Measurements from ENCODE around the gene TXNDC11.

The TXNDC11 gene

DNA sequence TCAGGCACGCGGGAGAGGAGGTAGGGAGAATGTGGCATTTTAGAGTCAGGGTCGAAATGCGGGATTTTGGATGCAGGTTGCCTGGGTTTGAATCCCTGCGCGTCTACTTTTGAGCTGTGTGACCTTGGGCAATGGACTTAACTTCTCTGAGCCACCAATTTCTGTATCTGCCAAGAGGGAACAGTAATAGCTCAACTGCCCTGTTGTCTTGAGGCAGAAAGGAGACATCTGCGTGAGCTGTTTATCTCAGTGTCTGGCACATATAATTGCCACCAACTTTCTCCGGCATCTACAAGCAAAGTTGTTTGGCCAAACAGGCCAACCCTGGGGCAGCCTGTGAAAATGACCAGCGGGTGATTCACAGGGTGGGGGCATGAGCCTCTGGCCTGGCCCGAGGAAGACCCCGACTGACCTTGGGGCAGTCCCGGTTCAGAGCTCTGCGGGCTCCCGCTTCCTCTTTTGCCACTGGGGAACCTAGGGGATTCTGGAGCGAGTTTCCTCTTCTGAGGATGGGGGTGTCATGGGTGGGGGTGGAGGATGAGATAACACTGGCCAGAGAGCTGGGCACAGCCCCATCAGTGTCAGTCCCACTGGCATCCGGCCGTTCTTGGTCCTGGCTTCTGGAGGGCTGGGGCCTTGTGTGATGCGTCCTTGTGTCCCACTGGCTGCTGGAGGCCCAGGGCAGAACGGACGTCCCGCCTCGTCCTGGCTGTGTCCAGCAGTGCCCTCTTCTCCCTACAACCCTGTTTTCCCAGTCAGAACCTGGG is 73.1 kb downstream of the TXNDC11 start:
- no peaks in the 10 kb centered on the region for H3K9me3 Mint-ChIP-seq
- ATAC-seq: no peak
- H3K27me3 Mint-ChIP-seq: no peaks in the 10 kb centered on the region
- peak overlapping the region; percentile 85 to 91 for H3K4me3 Mint-ChIP-seq
- DNase-seq: no peak
- H3K27ac Mint-ChIP-seq: peak overlapping the region; percentile 86 to 96
- peaks cover 79% of the 10 kb centered on the region for H3K4me1 Mint-ChIP-seq

DNA sequence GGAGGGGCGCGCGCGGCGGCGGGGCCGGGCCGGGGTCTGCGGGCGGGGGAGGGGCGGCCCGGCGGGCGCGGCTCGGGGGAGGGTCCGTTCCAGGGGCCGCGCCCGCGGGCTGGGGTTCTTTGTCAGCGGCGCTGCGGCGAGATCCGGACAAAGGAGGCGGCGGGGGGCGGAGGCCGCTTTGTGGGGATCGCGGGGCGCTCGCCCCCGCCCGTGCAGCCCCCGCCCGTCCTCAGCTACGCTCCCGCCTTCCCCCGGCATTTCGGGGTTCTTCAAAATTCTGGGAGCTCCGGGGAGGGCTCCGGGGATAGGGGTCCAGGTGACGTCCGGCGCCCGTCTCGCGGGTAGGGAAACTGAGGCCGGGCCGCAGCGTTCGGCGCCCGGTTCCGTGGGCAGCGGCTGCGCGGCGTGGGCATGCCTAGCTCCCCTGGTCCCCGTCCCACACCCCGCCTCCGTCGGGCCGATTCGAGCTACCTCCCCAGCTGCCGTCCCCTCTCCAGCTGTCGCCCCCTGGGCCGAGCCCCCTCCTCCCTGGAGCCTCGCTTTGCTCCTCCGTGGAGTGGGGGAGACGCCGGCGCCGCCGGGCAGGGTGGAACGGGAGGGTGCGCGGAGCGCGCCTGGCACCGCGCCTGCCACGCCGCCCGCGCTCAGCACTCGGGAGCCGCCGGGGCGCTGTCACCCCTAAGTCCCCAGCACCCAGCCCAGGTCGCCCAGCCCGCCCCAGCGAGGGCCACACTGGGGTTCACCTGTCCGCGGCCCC is 73.9 kb downstream of the TXNDC11 start:
- DNase-seq: peak; percentile 31 to 37
- peak overlapping the region; percentile 85 to 91 for H3K4me3 Mint-ChIP-seq
- ATAC-seq: no peak
- H3K27ac Mint-ChIP-seq: peak overlapping the region in 1 of 2 donors; percentile 74
- no peaks in the 10 kb centered on the region for H3K27me3 Mint-ChIP-seq
- H3K9me3 Mint-ChIP-seq: no peaks in the 10 kb centered on the region
- H3K4me1 Mint-ChIP-seq: peaks cover 85% of the 10 kb centered on the region

DNA sequence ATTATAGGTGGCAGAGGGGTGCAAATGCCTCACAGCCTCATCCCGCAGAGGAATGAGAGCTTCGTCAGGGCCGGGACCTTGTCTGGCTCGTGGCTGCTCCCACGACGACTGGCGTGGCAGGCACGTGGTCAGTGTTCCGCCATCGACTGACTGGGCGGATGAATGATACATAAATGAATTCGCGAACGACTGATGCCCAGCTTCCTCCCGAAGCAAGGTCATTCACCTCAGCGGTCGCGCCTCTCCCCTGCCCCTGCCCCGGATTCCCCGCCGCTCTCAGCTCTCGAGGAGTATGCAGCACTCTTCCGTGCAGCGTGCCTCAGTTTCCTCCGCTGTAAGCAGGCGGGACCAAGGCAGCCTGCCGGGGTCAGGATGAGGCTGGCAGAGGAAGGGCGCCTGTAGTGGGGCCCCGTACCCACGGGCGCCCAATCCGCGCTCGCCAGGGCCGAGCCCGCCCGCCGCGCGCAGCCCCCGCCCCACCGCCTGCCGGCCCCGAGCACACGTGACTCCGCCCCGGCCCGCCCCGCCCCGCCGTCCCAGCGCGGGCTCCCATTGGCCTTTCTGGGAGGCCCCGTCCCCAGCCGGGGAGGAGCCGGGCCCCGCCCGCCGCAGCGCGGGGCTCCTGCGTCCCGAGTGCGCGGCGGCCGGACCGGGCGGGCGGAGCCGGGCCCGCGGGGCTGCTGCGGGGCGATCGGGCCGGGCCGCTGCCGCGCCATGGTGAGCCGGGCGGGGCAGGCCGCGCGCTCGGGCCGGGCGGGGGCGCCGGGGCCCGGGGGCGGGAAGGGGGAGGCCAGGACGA is 74.6 kb downstream of the TXNDC11 start, which contains the start of gene SNN:
SNN (plus strand) TSS at position 632 of the 799 bp plus-strand sequence. CDS start 7,605 bp downstream, outside the sequence.
- peak within 1 kb of the TSS; percentile 85 to 91 for H3K4me3 Mint-ChIP-seq
- no peaks in the 10 kb centered on the region for H3K9me3 Mint-ChIP-seq
- DNase-seq (peak; percentile 83 to 84), ATAC-seq (peak; percentile 83)
- no peaks in the 10 kb centered on the region for H3K27me3 Mint-ChIP-seq
- peaks cover 85% of the 10 kb centered on the region for H3K4me1 Mint-ChIP-seq
- peak within 1 kb of the TSS in 1 of 2 donors; percentile 74 for H3K27ac Mint-ChIP-seq

DNA sequence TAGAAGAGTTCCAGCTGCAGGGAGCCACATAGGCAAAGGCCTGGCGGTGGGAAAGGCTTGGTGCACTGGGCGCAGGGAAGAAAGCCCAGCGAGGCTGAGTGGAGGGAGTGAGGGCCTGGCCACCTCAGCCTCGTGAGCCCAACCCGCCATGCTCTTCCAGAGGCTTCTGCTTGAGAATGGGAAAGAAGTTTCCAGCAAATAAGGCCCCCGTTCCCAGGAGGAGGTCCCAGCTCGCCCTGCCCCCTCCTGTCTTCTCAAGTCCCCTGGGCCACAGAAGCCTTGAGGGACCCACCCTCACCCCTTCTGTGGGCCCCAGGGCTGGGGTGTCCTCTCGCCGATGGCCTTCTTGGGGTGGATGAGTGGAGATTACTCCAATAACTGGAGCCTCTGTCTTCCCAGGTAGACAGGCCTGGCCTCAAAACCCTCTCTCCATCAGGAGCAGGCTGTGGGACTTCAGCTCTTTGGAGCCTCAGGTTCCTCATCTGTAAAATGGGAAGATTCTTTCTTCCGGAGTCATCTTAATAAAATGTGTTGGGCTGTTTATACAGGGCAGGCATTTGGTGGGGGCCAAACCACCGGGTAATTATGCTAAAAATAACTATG is 75.3 kb downstream of the TXNDC11 start:
- DNase-seq (no peak), ATAC-seq (no peak)
- H3K4me3 Mint-ChIP-seq: peak overlapping the region; percentile 54 to 70
- no peak overlapping the region for H3K27ac Mint-ChIP-seq
- no peaks in the 10 kb centered on the region for H3K9me3 Mint-ChIP-seq
- no peaks in the 10 kb centered on the region for H3K27me3 Mint-ChIP-seq
- peaks cover 85% of the 10 kb centered on the region for H3K4me1 Mint-ChIP-seq

DNA sequence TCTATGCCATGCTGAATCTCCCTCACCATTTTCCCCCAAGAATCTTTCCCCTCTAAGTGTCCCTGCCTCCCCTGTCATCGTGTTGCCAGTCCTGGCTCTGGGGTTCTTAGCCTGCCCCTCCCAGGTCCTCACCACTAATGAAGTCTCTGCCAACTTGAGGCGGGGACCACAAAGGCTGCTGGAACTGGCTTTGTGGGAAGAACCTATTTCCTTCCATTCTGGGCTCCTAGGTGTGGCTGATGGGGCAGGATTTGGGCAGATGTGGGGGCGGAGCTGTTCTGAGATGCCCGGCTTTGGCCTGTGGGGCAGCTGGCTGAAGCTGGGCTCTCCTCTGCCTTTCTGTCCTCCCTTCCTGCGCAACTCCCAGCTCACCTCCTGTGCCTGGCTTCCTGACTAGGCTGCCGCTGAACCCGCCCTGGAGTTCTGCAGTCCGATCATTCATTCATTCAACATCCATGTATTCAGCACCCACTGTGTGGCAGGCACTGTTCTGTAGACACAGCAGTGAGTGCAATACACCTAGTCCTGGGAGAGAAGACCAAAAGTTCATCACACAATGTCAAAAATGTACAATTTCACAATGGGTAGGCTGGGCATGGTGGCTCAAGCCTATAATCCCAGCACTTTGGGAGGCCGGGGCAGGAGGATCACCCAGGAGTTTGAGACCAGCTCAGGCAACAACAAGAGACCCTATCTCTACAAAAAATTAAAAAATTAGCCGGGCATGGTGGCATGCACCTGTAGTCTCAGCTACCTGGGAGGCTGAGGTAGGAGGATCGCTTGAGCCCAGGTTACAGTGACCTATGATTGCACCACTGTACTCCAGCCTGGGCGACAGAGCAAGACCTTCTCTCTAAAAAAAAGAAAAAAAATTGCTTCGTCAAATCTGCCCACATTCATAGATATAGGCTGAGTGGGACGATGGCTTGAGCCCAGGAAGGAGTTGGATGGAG is 76.3 kb downstream of the TXNDC11 start:
- H3K9me3 Mint-ChIP-seq: no peaks in the 10 kb centered on the region
- H3K27ac Mint-ChIP-seq: peak overlapping the region; percentile 0 to 23
- H3K4me1 Mint-ChIP-seq: peaks cover 76% of the 10 kb centered on the region
- DNase-seq (no peak), ATAC-seq (no peak)
- peak overlapping the region; percentile 54 to 70 for H3K4me3 Mint-ChIP-seq
- no peaks in the 10 kb centered on the region for H3K27me3 Mint-ChIP-seq

DNA sequence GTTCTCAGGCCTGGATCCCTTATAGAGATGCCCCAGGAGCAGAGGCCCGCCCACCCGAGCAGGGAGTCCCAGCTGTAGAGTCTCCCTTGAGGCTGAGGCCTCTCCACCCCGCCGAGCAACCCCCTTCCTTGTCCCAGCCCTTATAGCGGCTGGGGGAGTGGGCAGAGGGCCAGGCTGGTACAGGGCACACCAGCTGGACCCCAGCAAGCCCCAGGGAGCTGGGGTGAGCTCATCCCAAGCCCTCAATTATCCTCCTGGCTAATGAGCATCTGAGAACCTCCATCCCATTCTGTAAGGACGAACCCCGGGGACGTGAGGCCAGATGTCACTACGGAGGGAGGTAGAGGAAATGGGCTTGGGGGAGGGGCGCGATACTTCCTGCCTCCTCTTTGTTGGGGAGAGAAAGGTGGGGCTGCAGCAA is 77.6 kb downstream of the TXNDC11 start:
- Mint-ChIP-seq H3K9me3 (no peaks in the 10 kb centered on the region), H3K4me3 (peak overlapping the region; percentile 76 to 81), H3K4me1 (peaks cover 63% of the 10 kb centered on the region), H3K27me3 (no peaks in the 10 kb centered on the region), H3K27ac (peak overlapping the region; percentile 77 to 96)
- DNase-seq (peak in 1 of 2 donors; percentile 33), ATAC-seq (peak; percentile 26)

DNA sequence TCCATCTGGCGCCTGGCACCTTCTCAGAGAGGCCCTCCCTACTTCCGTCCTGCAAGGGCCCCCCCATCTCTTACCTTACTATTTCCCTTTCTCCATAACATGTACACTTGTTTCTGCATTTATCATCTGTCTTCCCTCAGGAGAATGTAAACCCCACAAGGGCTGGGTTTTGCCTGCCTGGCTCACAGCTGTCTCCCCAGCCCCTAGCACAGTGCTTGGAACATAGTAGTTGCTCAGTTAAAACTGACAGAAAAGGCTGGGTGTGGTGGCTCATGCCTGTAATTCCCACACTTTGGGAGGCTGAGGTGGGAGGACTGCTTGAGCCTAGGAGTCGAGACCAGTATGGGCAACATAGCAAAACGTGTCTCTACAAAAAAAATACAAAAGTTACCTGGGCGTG is 80.1 kb downstream of the TXNDC11 start:
- Mint-ChIP-seq H3K4me1 (peaks cover 52% of the 10 kb centered on the region), H3K27ac (no peak overlapping the region), H3K9me3 (no peaks in the 10 kb centered on the region), H3K27me3 (no peaks in the 10 kb centered on the region), H3K4me3 (no peak overlapping the region)
- DNase-seq (no peak), ATAC-seq (no peak)

DNA sequence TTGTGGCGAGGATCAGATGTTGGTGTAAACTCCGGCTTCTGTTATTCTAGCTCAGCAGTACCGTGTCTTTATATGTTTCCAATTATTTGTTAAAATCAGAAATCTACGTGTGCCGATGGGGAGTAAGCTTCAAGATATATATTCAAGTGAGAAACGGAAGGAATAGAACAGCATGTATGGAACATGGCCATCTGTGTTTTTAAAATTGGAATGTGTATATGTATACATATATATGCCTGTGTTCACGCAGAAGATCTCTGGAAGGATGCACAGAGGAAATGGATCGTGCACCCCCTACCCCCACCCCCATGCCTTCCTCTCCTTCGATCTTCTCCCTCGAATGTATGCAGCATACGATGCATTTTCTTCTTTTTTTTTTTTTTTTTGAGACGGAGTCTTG is 82.1 kb downstream of the TXNDC11 start:
- no peaks in the 10 kb centered on the region for H3K27me3 Mint-ChIP-seq
- DNase-seq (no peak), ATAC-seq (no peak)
- no peaks in the 10 kb centered on the region for H3K9me3 Mint-ChIP-seq
- H3K4me1 Mint-ChIP-seq: peaks cover 32% of the 10 kb centered on the region
- H3K27ac Mint-ChIP-seq: no peak overlapping the region
- H3K4me3 Mint-ChIP-seq: no peak overlapping the region

DNA sequence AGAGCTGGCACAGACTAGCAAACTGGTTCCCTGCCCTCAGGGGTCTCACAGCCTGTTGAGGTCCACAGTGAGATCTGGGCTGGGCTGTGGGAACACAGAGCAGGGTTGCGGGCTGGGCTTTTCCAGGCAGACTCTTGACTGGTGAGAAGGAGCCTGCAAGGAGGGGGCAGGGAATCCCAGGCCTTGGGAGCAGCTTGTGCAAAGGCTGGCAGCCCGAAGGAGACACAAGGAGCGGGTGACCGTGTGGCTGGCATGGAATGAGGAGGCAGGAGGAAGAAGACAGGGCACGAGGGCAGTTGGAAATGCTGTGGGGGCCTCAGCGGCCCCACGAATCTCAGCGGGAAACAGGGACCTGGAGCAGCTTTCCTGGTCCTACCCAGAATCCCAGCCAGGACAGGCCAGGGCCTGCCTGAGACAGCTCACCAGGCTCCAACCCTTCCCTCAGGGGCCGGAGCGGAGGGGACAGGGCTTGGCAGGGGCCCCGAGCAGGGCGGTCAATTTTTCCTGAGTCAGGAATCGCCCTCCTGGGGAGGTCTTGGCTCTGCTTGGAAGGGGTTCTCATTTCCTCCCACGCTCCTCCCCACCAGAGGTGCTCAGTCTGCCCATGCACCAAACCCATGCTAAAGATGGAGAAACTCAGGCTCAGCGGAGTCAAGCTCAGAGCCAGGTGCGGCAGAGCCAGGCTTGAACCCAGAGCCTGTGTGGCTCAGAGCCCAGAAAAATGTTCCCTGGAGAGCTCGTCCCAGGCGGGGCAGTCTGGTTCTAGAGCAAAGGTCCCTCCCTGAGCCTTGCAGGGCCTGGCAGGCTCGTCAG is 83.6 kb downstream of the TXNDC11 start:
- Mint-ChIP-seq H3K4me3 (no peak overlapping the region), H3K27ac (peak overlapping the region in 1 of 2 donors; percentile 46), H3K27me3 (no peaks in the 10 kb centered on the region), H3K4me1 (peaks cover 25% of the 10 kb centered on the region), H3K9me3 (no peaks in the 10 kb centered on the region)
- no peak for ATAC-seq
- no peak for DNase-seq

DNA sequence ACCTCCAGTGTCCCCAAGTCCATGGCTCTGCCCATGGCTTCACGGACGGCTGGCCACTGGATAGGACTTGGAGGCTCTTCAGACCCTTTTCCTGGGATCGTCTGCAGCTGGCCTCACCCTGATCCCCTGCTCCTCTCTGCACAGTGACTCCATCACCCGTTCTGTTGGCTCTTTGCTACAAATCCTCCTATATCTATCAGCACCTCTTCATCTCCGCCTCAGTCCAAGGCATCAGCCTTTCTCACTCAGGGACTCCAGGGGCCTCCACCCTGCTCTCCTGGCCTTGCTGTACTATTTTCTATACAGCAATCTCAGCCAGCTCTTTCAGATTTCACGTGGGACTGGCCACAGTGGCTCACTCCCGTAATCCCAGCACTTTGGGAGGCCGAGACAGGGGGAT is 85.1 kb downstream of the TXNDC11 start:
- Mint-ChIP-seq H3K9me3 (no peaks in the 10 kb centered on the region), H3K4me1 (peaks cover 12% of the 10 kb centered on the region), H3K4me3 (no peak overlapping the region), H3K27me3 (no peaks in the 10 kb centered on the region), H3K27ac (no peak overlapping the region)
- ATAC-seq (no peak), DNase-seq (no peak)

DNA sequence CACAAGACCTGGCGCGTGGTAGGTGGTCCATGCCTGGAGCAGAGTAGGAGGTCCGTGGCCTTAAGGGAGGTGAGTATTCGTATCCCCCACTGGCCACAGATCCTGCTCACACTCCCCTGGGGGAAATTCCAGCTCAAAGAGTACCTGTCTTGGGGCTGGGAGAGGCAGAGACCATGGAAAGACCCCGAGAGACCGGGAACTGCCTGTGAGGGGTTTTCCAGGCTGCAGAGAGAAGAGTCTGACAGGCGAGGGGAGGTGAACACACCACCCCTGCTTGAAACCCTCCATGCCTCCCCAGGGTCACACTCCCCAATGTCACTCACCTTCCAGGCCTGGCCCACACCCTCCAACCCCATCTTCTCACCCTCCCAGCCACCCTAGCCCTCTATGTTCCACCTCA is 87.0 kb downstream of the TXNDC11 start:
- Mint-ChIP-seq H3K4me1 (peaks cover 10% of the 10 kb centered on the region), H3K9me3 (no peaks in the 10 kb centered on the region), H3K4me3 (no peak overlapping the region), H3K27ac (no peak overlapping the region), H3K27me3 (no peaks in the 10 kb centered on the region)
- DNase-seq: no peak
- ATAC-seq: no peak

DNA sequence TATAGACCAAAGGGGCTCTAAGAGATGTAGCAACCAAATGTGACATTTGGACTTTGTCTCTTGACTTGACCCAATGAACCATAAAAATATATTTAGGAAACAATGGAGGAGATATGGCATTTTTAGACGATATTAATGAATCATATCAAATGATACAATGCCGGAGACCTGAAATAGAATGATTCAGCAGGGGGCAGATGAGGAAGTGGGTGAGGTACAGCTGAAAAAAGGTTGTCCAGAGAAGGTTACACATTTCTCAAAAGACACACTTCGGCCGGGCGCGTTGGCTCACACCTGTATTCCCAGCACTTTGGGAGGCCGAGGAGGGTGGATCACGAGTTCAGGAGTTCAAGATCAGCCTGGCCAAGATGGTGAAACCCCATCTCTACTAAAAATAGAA is 90.9 kb downstream of the TXNDC11 start:
- no peak for DNase-seq
- no peak overlapping the region for H3K27ac Mint-ChIP-seq

DNA sequence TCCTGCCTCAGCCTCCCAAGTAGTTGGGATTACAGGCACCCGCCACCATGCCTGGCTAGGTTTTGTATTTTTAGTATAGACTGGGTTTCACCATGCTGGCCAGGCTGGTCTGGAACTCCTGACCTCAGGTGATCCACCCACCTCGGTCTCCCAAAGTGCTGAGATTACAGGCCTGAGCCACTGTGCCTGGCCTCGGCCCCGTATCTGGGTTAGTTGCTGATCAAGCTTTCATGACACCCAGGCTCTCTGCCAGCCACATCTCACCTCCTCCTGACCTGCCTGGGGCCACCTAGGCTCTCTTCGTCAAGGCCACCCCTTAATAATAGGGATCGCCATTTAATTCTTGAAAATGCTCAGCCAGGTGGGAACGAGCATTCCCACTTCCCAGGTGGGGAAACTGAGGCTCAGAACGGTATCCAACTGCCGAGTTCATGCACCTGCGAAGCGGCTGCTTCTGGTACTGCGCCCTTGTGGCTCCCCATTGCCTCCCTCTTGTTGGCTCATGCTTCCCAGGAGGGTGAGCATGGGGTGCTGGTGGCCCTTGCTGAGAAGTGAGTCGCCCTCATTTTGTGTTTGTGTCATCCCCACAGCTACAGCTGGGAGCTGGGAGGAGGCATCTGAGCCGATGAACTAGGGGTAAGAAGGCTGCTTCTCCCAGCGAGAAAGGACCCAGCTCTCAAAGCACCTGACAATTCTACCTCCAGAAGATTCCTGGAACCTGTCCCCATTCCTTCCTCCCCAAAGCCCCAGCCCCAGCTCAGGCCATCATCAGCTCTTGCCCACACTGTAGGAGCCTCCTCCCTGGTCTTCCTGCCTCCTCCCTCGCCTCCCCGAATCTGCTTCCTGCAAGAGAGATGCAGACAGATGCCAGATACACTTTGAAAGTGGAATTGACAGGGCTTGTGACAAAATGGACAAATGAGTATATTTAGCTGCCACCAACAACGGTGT is 91.7 kb downstream of the TXNDC11 start:
- no peak for DNase-seq

More for the DNA sequence above, 90.9 kb downstream of the TXNDC11 start:
- peaks cover 10% of the 10 kb centered on the region for H3K4me1 Mint-ChIP-seq
- H3K4me3 Mint-ChIP-seq: no peak overlapping the region
- H3K9me3 Mint-ChIP-seq: no peaks in the 10 kb centered on the region
- ATAC-seq: no peak
- no peaks in the 10 kb centered on the region for H3K27me3 Mint-ChIP-seq

More for the DNA sequence above, 91.7 kb downstream of the TXNDC11 start:
- Mint-ChIP-seq H3K27ac (peak overlapping the region in 1 of 2 donors; percentile 42), H3K4me3 (no peak overlapping the region), H3K4me1 (peaks cover 10% of the 10 kb centered on the region), H3K27me3 (no peaks in the 10 kb centered on the region), H3K9me3 (no peaks in the 10 kb centered on the region)
- ATAC-seq: no peak
